ENCODE measurements around the gene NCAM2. TPM values are rescaled to one million over a fixed set of nuclear protein-coding genes. Genes with fewer than 3 reads are reported as not detected.

The NCAM2 gene
- total RNA-seq, 1 donor from 2014 or later, result 0.84 TPM

GRCh38 chr21:21102896-21103295 lies 104.7 kb downstream of the NCAM2 start:
- no peak overlapping the region for H3K9ac ChIP-seq
- no peaks in the 10 kb centered on the region for H3K36me3 ChIP-seq
- no peaks in the 10 kb centered on the region for H3K9me3 ChIP-seq (ENCODE audit: low read depth)
- no peak overlapping the region for H3K27ac ChIP-seq
- no peaks in the 10 kb centered on the region for H3K4me1 ChIP-seq
- H2AFZ ChIP-seq (replicated peaks), result no peak overlapping the region
- no peaks in the 10 kb centered on the region for H4K20me1 ChIP-seq (ENCODE audit: low read depth)
- no peak for DNase-seq (ENCODE audit: low spot score)
- no peak overlapping the region for H3K4me3 ChIP-seq
- H3K27ac Mint-ChIP-seq, result no peak overlapping the region
- no peaks in the 10 kb centered on the region for H3K27me3 ChIP-seq
- no peaks in the 10 kb centered on the region for H3K27me3 Mint-ChIP-seq (ENCODE audit: insufficient read depth, low read depth)
- no peaks in the 10 kb centered on the region for H3K36me3 Mint-ChIP-seq
- no peak for TF ChIP-seq EZH2 (IDR thresholded peaks at IDR 0.05)
- no peaks in the 10 kb centered on the region for H3K79me2 ChIP-seq (ENCODE audit: low read depth)
- peaks cover 23% of the 10 kb centered on the region for H3K4me1 Mint-ChIP-seq
- H3K4me2 ChIP-seq, result no peak overlapping the region
- H3K4me3 Mint-ChIP-seq, result no peak overlapping the region
- H3F3A ChIP-seq (ENCODE audit: low read depth), result no peaks in the 10 kb centered on the region
- no peaks in the 10 kb centered on the region for H3K9me3 Mint-ChIP-seq

GRCh38 chr21:21103692-21104091 lies 105.5 kb downstream of the NCAM2 start:
- H2AFZ ChIP-seq (replicated peaks), result no peak overlapping the region
- no peak overlapping the region for H3K9ac ChIP-seq
- no peaks in the 10 kb centered on the region for H3K36me3 ChIP-seq
- H3K4me3 ChIP-seq, result no peak overlapping the region
- H3K27me3 ChIP-seq, result no peaks in the 10 kb centered on the region
- H3K4me3 Mint-ChIP-seq, result no peak overlapping the region
- TF ChIP-seq CTCF (IDR thresholded peaks at IDR 0.05) (no peak), EZH2 (IDR thresholded peaks at IDR 0.05) (no peak), EZH2phosphoT487 (IDR thresholded peaks at IDR 0.05) (no peak)
- no peaks in the 10 kb centered on the region for H3K9me3 ChIP-seq (ENCODE audit: low read depth)
- H3F3A ChIP-seq (ENCODE audit: low read depth), result no peaks in the 10 kb centered on the region
- H3K9me3 Mint-ChIP-seq, result no peaks in the 10 kb centered on the region
- no peaks in the 10 kb centered on the region for H3K36me3 Mint-ChIP-seq
- H3K27ac Mint-ChIP-seq, result no peak overlapping the region
- no peaks in the 10 kb centered on the region for H3K27me3 Mint-ChIP-seq (ENCODE audit: insufficient read depth, low read depth)
- H3K4me2 ChIP-seq, result no peak overlapping the region
- H3K79me2 ChIP-seq (ENCODE audit: low read depth), result no peaks in the 10 kb centered on the region
- no peak for DNase-seq (ENCODE audit: low spot score)
- H3K4me1 ChIP-seq, result no peaks in the 10 kb centered on the region
- no peaks in the 10 kb centered on the region for H4K20me1 ChIP-seq (ENCODE audit: low read depth)
- H3K4me1 Mint-ChIP-seq, result peaks cover 23% of the 10 kb centered on the region
- H3K27ac ChIP-seq, result no peak overlapping the region

GRCh38 chr21:21109736-21110135 lies 111.5 kb downstream of the NCAM2 start:
- H3K79me2 ChIP-seq (ENCODE audit: low read depth), result no peaks in the 10 kb centered on the region
- H3K27ac ChIP-seq, result no peak overlapping the region
- H3K4me1 ChIP-seq, result peaks cover 6% of the 10 kb centered on the region
- H3K27me3 ChIP-seq, result no peaks in the 10 kb centered on the region
- no peak overlapping the region for H3K4me3 ChIP-seq
- no peaks in the 10 kb centered on the region for H3F3A ChIP-seq (ENCODE audit: low read depth)
- TF ChIP-seq EZH2 (IDR thresholded peaks at IDR 0.05) (no peak), EZH2phosphoT487 (IDR thresholded peaks at IDR 0.05) (no peak), CTCF (IDR thresholded peaks at IDR 0.05) (no peak)
- H3K9me3 ChIP-seq (ENCODE audit: low read depth), result no peaks in the 10 kb centered on the region
- no peak overlapping the region for H3K4me2 ChIP-seq
- no peaks in the 10 kb centered on the region for H3K36me3 Mint-ChIP-seq
- no peak overlapping the region for H3K27ac Mint-ChIP-seq
- no peaks in the 10 kb centered on the region for H4K20me1 ChIP-seq (ENCODE audit: low read depth)
- H3K27me3 Mint-ChIP-seq (ENCODE audit: insufficient read depth, low read depth), result peaks cover 3% of the 10 kb centered on the region
- H3K9me3 Mint-ChIP-seq, result no peaks in the 10 kb centered on the region
- H3K4me3 Mint-ChIP-seq, result no peak overlapping the region
- peak overlapping the region; percentile 48 for H2AFZ ChIP-seq (replicated peaks)
- H3K4me1 Mint-ChIP-seq, result peaks cover under 1% of the 10 kb centered on the region
- no peak for DNase-seq (ENCODE audit: low spot score)
- no peaks in the 10 kb centered on the region for H3K36me3 ChIP-seq
- H3K9ac ChIP-seq, result no peak overlapping the region

GRCh38 chr21:21111309-21111920 lies 113.2 kb downstream of the NCAM2 start:
- no peak overlapping the region for H3K4me2 ChIP-seq
- H3K36me3 Mint-ChIP-seq, result no peaks in the 10 kb centered on the region
- no peaks in the 10 kb centered on the region for H3K9me3 Mint-ChIP-seq
- no peak overlapping the region for H3K27ac ChIP-seq
- H4K20me1 ChIP-seq (ENCODE audit: low read depth), result no peaks in the 10 kb centered on the region
- H2AFZ ChIP-seq (replicated peaks), result no peak overlapping the region
- no peak overlapping the region for H3K27ac Mint-ChIP-seq
- H3K4me1 Mint-ChIP-seq, result peaks cover 4% of the 10 kb centered on the region
- no peaks in the 10 kb centered on the region for H3F3A ChIP-seq (ENCODE audit: low read depth)
- H3K4me3 ChIP-seq, result no peak overlapping the region
- TF ChIP-seq EZH2phosphoT487 (IDR thresholded peaks at IDR 0.05) (no peak), CTCF (IDR thresholded peaks at IDR 0.05) (no peak), EZH2 (IDR thresholded peaks at IDR 0.05) (no peak)
- no peak overlapping the region for H3K9ac ChIP-seq
- no peak overlapping the region for H3K4me3 Mint-ChIP-seq
- no peaks in the 10 kb centered on the region for H3K27me3 ChIP-seq
- no peaks in the 10 kb centered on the region for H3K36me3 ChIP-seq
- H3K27me3 Mint-ChIP-seq (ENCODE audit: insufficient read depth, low read depth), result peaks cover 3% of the 10 kb centered on the region
- peak; percentile 10 for DNase-seq (ENCODE audit: low spot score)
- no peaks in the 10 kb centered on the region for H3K9me3 ChIP-seq (ENCODE audit: low read depth)
- H3K4me1 ChIP-seq, result peaks cover 6% of the 10 kb centered on the region
- no peaks in the 10 kb centered on the region for H3K79me2 ChIP-seq (ENCODE audit: low read depth)

Measured in neural progenitor cell (in vitro differentiated cells).